Fibroblast of the aortic adventitia (primary cell): ENCODE data around the gene PTPN3. TPM values are rescaled to one million over a fixed set of nuclear protein-coding genes. Genes with fewer than 3 reads are reported as not detected.

Experiments
- DNase-seq: peaks from one replicate; pipeline ENCODE4 v3.0.0-alpha.2; 2010; ENCODE audit warnings: low read depth
- H3K4me3 ChIP-seq: 2 replicates; pipeline ENCODE4 v1.5.1; 2011; ENCODE audit warnings: low read depth, mild to moderate bottlenecking, control low read depth, low read length, moderate library complexity
- total RNA-seq: library from RNA; depleted of rRNA; stranded (reverse); fragments of >200 nt; gene quantifications from 2 replicates; pipeline ENCODE4 v1.2.3, GENCODE V29; 2012; ENCODE audit warnings: low replicate concordance
- TF ChIP-seq, protein P1 (sequence below): IDR thresholded peaks from 2 replicates; pipeline ENCODE4 v1.5.1; 2011; ENCODE audit warnings: mild to moderate bottlenecking, low read length, control low read depth, inconsistent platforms; ENCODE audit not compliant: insufficient read depth

The PTPN3 gene
- total RNA-seq, 1 donor, result 0.99 TPM

DNA sequence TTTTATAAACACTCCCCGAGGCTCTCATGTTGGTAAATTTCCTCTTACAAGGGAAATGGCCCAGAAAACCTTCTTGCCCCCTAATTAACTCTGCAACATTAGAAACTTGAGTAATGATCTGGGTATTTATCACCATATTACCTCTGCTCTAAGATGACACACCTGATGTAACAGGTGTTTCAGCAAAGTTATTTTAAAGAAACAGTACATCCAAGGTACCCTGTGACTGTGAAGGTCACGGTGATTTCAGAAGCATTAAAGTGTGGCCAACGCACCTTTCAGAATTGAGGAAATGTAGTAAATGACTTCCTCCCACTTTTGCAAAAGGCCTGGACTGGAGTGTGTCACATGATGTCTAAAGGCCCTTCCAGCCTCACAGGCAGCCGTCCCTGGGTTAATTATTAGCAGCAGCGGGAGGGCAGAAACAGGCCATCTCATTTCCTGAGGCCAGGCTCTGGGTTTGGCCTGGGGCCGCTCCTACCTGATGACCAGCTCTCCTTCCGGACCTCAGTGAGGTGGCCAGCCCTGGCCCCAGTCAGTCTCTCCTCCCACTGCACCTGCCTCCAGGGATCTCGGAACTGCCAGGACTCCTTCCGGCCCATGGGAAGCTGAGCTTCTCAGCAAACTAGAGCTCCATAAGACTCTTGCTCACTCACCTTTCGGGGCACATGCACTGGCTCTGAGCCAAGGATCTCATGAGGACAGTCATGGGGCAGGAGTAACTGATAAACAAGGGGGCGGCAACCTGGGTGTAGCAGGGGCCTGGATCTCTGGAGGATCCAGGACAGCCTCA is 20.7 kb downstream of the PTPN3 start:
- H3K4me3 ChIP-seq, result no peak overlapping the region
- TF ChIP-seq, protein P1, sequence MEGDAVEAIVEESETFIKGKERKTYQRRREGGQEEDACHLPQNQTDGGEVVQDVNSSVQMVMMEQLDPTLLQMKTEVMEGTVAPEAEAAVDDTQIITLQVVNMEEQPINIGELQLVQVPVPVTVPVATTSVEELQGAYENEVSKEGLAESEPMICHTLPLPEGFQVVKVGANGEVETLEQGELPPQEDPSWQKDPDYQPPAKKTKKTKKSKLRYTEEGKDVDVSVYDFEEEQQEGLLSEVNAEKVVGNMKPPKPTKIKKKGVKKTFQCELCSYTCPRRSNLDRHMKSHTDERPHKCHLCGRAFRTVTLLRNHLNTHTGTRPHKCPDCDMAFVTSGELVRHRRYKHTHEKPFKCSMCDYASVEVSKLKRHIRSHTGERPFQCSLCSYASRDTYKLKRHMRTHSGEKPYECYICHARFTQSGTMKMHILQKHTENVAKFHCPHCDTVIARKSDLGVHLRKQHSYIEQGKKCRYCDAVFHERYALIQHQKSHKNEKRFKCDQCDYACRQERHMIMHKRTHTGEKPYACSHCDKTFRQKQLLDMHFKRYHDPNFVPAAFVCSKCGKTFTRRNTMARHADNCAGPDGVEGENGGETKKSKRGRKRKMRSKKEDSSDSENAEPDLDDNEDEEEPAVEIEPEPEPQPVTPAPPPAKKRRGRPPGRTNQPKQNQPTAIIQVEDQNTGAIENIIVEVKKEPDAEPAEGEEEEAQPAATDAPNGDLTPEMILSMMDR, result no peak
- no peak for DNase-seq

DNA sequence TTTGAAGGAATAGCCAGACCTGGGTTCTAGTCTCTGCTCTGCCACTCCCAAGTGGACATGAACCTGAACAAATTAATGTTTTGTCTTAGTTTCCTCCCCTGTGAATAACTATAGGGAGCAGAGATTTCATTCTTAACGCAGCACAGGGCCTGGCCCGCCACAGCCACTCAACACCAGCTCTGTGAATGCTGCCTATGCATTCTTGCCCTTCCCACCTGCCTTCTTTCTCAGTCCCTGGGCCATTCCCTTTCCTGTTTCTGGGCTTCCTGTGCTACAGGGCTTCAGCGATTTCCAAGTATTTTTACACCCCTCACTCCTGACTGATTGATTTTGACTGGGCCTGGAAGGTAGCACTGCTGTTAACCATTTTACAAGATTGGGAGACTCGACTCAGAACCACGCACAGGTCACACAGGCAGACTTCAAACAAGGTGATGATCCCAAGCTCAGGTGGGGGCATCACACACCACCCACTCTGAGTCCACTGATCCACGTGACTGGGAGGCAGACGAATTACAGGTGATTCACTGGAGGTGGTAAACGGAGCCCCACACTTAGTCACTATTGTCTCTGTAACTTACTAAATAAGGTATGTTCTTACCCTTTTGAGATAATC is 21.4 kb downstream of the PTPN3 start:
- H3K4me3 ChIP-seq, result no peak overlapping the region
- TF ChIP-seq, protein P1, result no peak
- DNase-seq, result no peak

DNA sequence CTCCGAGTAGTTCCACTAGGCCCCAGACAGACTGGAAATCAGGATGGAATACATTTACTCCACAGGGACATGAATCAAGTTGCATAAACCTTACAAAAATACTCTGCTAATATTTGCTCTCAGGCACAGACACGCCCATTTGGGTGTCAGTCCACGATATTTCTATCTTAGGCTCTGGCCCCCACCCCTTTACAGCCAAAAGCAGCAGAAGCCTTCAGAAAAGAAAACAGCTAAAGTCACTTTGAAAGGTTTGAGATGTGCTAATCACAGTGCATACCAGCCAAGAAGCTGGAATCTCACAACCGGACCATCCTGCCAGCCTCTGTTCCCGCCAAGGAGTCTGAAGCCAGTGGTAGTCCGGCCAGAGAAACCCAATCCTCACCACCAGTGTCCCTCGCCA is 22.6 kb downstream of the PTPN3 start:
- TF ChIP-seq, protein P1, result no peak
- no peak overlapping the region for H3K4me3 ChIP-seq
- no peak for DNase-seq

DNA sequence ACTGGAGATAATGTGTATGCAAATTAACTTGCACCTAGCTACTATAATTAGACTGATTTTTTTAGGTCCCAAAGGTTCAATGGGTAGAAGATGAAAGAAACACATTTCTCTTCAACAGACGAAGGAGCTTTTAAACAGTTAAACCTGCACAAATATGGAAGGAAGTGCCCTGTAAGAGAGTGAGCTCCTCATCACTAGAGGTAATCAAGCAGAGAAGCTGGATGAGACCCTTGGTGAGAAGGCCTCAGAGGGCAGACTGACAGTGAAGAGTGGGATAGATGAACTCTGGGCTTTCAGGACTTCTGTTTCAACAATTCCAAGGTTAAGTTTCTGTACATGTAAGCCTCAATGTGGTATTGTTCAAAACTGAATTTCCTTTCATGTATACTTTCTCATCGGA is 23.2 kb downstream of the PTPN3 start:
- TF ChIP-seq, protein P1, result no peak
- no peak overlapping the region for H3K4me3 ChIP-seq
- DNase-seq, result no peak

DNA sequence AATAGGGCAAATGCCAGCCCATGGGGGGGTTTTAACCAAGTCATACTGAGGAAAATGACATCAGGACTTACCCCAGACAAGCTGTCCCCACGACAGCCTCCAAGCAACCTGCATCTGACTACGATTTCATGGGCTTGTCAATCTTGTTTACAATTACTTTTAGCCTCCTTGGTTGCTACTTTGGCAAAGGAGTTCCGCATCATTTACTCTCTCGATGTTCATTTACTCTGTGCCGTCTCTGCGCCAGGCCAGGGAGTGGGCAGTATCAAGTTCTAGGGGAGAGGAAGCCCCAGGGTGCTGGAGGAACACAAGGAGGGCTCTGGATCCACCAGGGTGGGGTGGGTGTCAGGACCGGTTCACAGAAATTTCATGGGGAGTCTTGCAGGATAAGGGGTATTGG is 23.9 kb downstream of the PTPN3 start:
- DNase-seq, result no peak
- TF ChIP-seq, protein P1, result no peak
- no peak overlapping the region for H3K4me3 ChIP-seq

DNA sequence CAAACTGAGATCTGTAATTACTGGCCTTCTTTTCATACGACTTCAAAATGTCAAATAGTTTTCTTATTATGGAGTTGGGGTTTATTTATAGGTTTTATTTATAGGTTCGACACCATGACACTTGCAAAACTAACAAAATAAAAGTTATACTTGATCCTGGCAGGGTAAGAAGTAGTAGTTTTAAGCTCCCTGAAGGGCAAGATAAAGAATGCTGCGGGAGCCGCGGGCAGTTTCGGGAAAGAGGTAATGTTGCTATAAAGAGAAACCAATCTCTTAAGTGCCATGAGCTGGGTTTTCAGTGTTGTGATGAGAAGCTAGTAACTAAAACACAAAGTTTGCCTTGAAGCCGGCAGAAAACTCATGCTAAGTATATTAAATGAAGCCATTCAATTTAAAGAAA is 24.8 kb downstream of the PTPN3 start:
- no peak overlapping the region for H3K4me3 ChIP-seq
- TF ChIP-seq, protein P1, result no peak
- DNase-seq, result no peak
